ENCODE measurements around the gene BUB1B.

DNA sequence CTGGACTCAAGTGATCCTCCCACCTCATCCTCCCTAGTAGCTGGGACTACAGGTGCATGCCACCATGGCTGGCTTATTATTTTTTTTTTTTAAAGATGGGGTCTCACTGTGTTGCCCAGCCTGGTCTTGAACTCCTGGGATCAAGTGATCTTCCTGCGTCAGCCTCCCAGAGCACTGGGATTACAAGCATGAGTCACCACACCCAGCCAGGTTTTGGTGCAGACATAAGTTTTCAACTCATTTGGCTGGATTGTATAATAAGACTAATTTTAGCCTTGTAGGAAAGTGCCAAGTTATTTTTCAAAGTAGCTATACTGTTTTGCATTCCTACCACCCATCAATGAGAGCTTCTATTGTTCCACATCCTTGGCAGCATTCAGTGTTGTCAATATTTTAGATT is 32.1 kb downstream of the BUB1B start:
- TF ChIP-seq POLR2A (IDR thresholded peaks at IDR 0.05): no peak
- TF ChIP-seq, protein P1, sequence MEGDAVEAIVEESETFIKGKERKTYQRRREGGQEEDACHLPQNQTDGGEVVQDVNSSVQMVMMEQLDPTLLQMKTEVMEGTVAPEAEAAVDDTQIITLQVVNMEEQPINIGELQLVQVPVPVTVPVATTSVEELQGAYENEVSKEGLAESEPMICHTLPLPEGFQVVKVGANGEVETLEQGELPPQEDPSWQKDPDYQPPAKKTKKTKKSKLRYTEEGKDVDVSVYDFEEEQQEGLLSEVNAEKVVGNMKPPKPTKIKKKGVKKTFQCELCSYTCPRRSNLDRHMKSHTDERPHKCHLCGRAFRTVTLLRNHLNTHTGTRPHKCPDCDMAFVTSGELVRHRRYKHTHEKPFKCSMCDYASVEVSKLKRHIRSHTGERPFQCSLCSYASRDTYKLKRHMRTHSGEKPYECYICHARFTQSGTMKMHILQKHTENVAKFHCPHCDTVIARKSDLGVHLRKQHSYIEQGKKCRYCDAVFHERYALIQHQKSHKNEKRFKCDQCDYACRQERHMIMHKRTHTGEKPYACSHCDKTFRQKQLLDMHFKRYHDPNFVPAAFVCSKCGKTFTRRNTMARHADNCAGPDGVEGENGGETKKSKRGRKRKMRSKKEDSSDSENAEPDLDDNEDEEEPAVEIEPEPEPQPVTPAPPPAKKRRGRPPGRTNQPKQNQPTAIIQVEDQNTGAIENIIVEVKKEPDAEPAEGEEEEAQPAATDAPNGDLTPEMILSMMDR (IDR thresholded peaks at IDR 0.05): no peak
